HG02610 (cell line): Measurements from ENCODE around the gene ANKRD55.
"Not testable (repeated sequence)": the region's sequence is repeated elsewhere in the genome, so short reads cannot be mapped to it uniquely, and the experiment has no call there.

Experiments used
- ATAC-seq: cut with Tn5 transposase; IDR thresholded peaks from one replicate; pipeline ENCODE4 v1.9.1; 2021; ENCODE audit warnings: mild to moderate bottlenecking, moderate library complexity; ENCODE audit not compliant: unreplicated experiment

The ANKRD55 gene

GRCh38 chr5:56083286-56083854 lies 149.8 kb downstream of the ANKRD55 start:
- ATAC-seq = no peak

- ATAC-seq = peak; percentile 66
These were observed 152.0 kb downstream of the ANKRD55 start for GRCh38 chr5:56081053-56081642.

- peak; percentile 81 for ATAC-seq
These were observed 152.6 kb downstream of the ANKRD55 start for GRCh38 chr5:56080375-56081052.

- ATAC-seq = not testable (repeated sequence)
These were observed 154.0 kb downstream of the ANKRD55 start for GRCh38 chr5:56079157-56079500.

- ATAC-seq = no peak
These were observed 154.6 kb downstream of the ANKRD55 start for GRCh38 chr5:56078278-56079156.

GRCh38 chr5:56077796-56078233 lies 155.3 kb downstream of the ANKRD55 start:
- peak; percentile 58 for ATAC-seq

- no peak for ATAC-seq
These were observed 156.6 kb downstream of the ANKRD55 start for GRCh38 chr5:56076486-56076885.

GRCh38 chr5:56075361-56075760 lies 157.8 kb downstream of the ANKRD55 start:
- ATAC-seq = no peak

GRCh38 chr5:56072863-56073766 lies 160.0 kb downstream of the ANKRD55 start:
- ATAC-seq = no peak

GRCh38 chr5:56071470-56071869 lies 161.7 kb downstream of the ANKRD55 start:
- ATAC-seq = no peak

- no peak for ATAC-seq
These were observed 162.2 kb downstream of the ANKRD55 start for GRCh38 chr5:56070851-56071465.

- no peak for ATAC-seq
These were observed 163.4 kb downstream of the ANKRD55 start for GRCh38 chr5:56069652-56070226.

GRCh38 chr5:56066931-56067450 lies 166.1 kb downstream of the ANKRD55 start:
- no peak for ATAC-seq

GRCh38 chr5:56064984-56065383 lies 168.1 kb downstream of the ANKRD55 start:
- peak; percentile 64 for ATAC-seq

GRCh38 chr5:56060276-56061110 lies 172.6 kb downstream of the ANKRD55 start:
- ATAC-seq = no peak

- no peak for ATAC-seq
These were observed 173.3 kb downstream of the ANKRD55 start for GRCh38 chr5:56059854-56060253.

GRCh38 chr5:56056875-56057274 lies 176.3 kb downstream of the ANKRD55 start:
- peak; percentile 61 for ATAC-seq

GRCh38 chr5:56055859-56056258 lies 177.3 kb downstream of the ANKRD55 start:
- no peak for ATAC-seq
